Hepatic stellate cell (primary cell): ENCODE data around the gene KLHDC7A.
"Not testable (repeated sequence)": the region's sequence is repeated elsewhere in the genome, so short reads cannot be mapped to it uniquely, and the experiment has no call there.

ENCODE experiments used
- DNase-seq: peaks from one replicate; pipeline ENCODE4 v3.0.0; 2011; ENCODE audit warnings: low spot score

KLHDC7A gene

GRCh38 chr1:18480315-18481189 lies at the start of gene KLHDC7A:
Gene KLHDC7A (plus strand): TSS chr1:18480930. CDS start chr1:18480982, 52 bp downstream.
- DNase-seq, result no peak

- DNase-seq, result no peak
These were observed 46.7 kb upstream of the KLHDC7A start for GRCh38 chr1:18434041-18434440.

- DNase-seq, result no peak
These were observed 40.1 kb upstream of the KLHDC7A start for GRCh38 chr1:18440385-18441226.

- DNase-seq, result no peak
These were observed 36.9 kb upstream of the KLHDC7A start for GRCh38 chr1:18443587-18444520.

GRCh38 chr1:18444563-18444962 lies 36.2 kb upstream of the KLHDC7A start:
- DNase-seq, result no peak

GRCh38 chr1:18446751-18447150 lies 34.0 kb upstream of the KLHDC7A start:
- no peak for DNase-seq

GRCh38 chr1:18447509-18448220 lies 33.1 kb upstream of the KLHDC7A start:
- no peak for DNase-seq

- DNase-seq, result no peak
These were observed 31.8 kb upstream of the KLHDC7A start for GRCh38 chr1:18448889-18449288.

GRCh38 chr1:18452550-18452949 lies 28.2 kb upstream of the KLHDC7A start:
- DNase-seq, result no peak

- DNase-seq, result no peak
These were observed 22.3 kb upstream of the KLHDC7A start for GRCh38 chr1:18458133-18459092.

GRCh38 chr1:18461656-18462055 lies 19.1 kb upstream of the KLHDC7A start:
- DNase-seq, result no peak

GRCh38 chr1:18462517-18462916 lies 18.2 kb upstream of the KLHDC7A start:
- not testable (repeated sequence) for DNase-seq

- DNase-seq, result no peak
These were observed 17.7 kb upstream of the KLHDC7A start for GRCh38 chr1:18463063-18463462.

GRCh38 chr1:18463984-18464664 lies 16.6 kb upstream of the KLHDC7A start:
- DNase-seq, result no peak

- no peak for DNase-seq
These were observed 16.1 kb upstream of the KLHDC7A start for GRCh38 chr1:18464665-18465050.

GRCh38 chr1:18466676-18467075 lies 14.1 kb upstream of the KLHDC7A start:
- DNase-seq, result no peak

- no peak for DNase-seq
These were observed 12.2 kb upstream of the KLHDC7A start for GRCh38 chr1:18468570-18468969.

GRCh38 chr1:18469514-18469913 lies 11.2 kb upstream of the KLHDC7A start:
- DNase-seq, result no peak

GRCh38 chr1:18470671-18471355 lies 9.9 kb upstream of the KLHDC7A start:
- DNase-seq, result no peak
